Esophagus squamous epithelium (tissue), 5 donors: Measurements from ENCODE around the gene A4GALT. TPM values are rescaled to one million over a fixed set of nuclear protein-coding genes. Genes with fewer than 3 reads are reported as not detected.

Source experiments
- DNase-seq: peaks from one replicate; lab custom pipeline; 2025; lab: John Stamatoyannopoulos, UW
- H3K27ac ChIP-seq, 4 donors: fragments of 200-600 bp; sonication (generic); one replicate each; pipeline ENCODE4 v1.5.1; 2016 to 2019; ENCODE audit warnings: mild to moderate bottlenecking in 1 of 4
- H3K27me3 ChIP-seq, 4 donors: fragments of 200-600 bp; sonication (generic); 1 replicate in 3 of 4; 2 replicates in 1 of 4; pipeline versions ENCODE4 v1.5.1 to v1.6.0; 2017 to 2021; ENCODE audit warnings: antibody characterized with exemption in 1 of 4
- H3K36me3 ChIP-seq, 3 donors: fragments of 200-600 bp; sonication (generic); one replicate each; pipeline ENCODE4 v1.5.1; 2016 to 2019
- H3K4me1 ChIP-seq, 3 donors: fragments of 200-600 bp; sonication (generic); one replicate each; pipeline ENCODE4 v1.5.1; 2017 to 2019
- H3K4me3 ChIP-seq, 4 donors: fragments of 200-600 bp; sonication (generic); 1 replicate in 3 of 4; 2 replicates in 1 of 4; pipeline ENCODE4 v1.5.1; 2016 to 2019; ENCODE audit warnings: mild to moderate bottlenecking in 2 of 4, moderate library complexity in 1 of 4
- H3K9me3 ChIP-seq, 3 donors: fragments of 200-600 bp; sonication (generic); one replicate each; pipeline ENCODE4 v1.5.1; 2016 to 2019
- POLR2A ChIP-seq, 4 donors: fragments of 450-650 bp; IDR thresholded peaks; one replicate each; pipeline ENCODE4 v1.6.1; 2017; ENCODE audit warnings: antibody characterized with exemption in 4 of 4, mild to moderate bottlenecking in 4 of 4, moderate library complexity in 3 of 4
- WGBS, 2 donors: methylation state at CpG; one replicate each; pipeline ENCODE4 v1.1.5; 2018; 5-methylcytosine and 5-hydroxymethylcytosine counted together
- intact Hi-C: fragments of 100-400 bp; cut with DNase I; formaldehyde crosslinking; loops from one replicate; pipeline ENCODE4 v1.15.0; 2022
- total RNA-seq, 4 donors: library from RNA; depleted of rRNA; stranded (reverse); fragments of >200 nt; gene quantifications; one replicate each; pipeline ENCODE4 v1.1.0, GENCODE V29; 2016
- TF ChIP-seq, protein P1 (sequence below), 6 experiments: fragments of 450-650 bp in 4 of 6; fragments of 200-600 bp in 2 of 6; sonication (generic) in 2 of 6; IDR thresholded peaks; one replicate each; pipeline ENCODE4 v1.5.1; 2016 to 2019; ENCODE audit warnings: antibody characterized with exemption in 6 of 6, mild to moderate bottlenecking in 4 of 6, moderate library complexity in 4 of 6
- donor health status: DM: yes; HTN: yes; CAD: no.

A4GALT gene
- total RNA-seq, 4 donors from 2014 or later = 13.9 to 22.0 (median 17.6) TPM

DNA sequence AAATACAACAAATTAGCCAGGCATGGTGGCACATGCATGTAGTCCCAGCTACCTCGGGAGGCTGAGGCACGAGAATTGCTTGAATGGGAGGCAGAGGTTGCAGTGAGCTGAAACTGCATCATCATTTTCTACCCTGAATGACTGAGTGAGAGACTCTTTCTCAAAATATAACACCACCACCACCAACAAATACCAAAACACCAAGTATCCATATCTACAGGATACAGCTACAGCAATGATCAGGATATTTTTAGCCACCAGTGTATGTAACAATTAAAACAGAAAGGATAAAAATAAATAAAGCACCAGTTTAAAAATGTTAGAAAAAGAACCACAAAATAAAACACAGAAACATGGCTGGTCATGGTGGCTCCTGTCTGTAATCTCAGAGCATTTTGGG lies 13.2 kb downstream of the A4GALT start:
- Histone ChIP-seq H3K27me3 (no peaks in the 10 kb centered on the region), H3K27ac (no peak overlapping the region), H3K4me1 (peaks cover 0 to 33% (median 2%) of the 10 kb centered on the region in 3 donors), H3K9me3 (peaks cover 0 to 11% (median 0%) of the 10 kb centered on the region in 3 donors), H3K4me3 (no peak overlapping the region), H3K36me3 (no peaks in the 10 kb centered on the region)
- WGBS, 2 donors = 74 to 100% methylated on average over 2 of the region's 2 CpGs
- intact Hi-C loops = no loop called here
- TF ChIP-seq, protein P1, sequence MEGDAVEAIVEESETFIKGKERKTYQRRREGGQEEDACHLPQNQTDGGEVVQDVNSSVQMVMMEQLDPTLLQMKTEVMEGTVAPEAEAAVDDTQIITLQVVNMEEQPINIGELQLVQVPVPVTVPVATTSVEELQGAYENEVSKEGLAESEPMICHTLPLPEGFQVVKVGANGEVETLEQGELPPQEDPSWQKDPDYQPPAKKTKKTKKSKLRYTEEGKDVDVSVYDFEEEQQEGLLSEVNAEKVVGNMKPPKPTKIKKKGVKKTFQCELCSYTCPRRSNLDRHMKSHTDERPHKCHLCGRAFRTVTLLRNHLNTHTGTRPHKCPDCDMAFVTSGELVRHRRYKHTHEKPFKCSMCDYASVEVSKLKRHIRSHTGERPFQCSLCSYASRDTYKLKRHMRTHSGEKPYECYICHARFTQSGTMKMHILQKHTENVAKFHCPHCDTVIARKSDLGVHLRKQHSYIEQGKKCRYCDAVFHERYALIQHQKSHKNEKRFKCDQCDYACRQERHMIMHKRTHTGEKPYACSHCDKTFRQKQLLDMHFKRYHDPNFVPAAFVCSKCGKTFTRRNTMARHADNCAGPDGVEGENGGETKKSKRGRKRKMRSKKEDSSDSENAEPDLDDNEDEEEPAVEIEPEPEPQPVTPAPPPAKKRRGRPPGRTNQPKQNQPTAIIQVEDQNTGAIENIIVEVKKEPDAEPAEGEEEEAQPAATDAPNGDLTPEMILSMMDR (IDR thresholded peaks at IDR 0.05) = no peak
- TF ChIP-seq POLR2A (IDR thresholded peaks at IDR 0.05) = no peak
- no peak for DNase-seq

DNA sequence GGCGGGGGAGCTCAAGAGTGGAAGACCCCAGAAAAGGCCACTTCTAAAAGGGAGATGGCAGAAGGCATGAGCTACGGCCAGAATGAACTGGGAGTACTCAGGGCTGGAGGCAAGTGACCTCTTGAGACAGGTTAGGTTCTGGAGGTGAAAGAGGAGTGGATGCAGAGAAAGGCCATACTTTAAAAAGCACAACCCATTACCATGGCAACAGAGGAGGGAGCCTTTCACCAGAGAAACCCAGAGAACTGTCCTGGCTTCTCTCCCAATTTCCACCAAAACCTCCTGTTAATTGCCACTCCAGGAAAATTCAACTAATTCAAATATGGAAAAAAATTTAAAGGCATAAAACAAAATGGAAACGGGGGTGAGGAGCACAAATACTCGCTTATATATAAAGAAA lies 15.8 kb downstream of the A4GALT start:
- H3K4me3 ChIP-seq = no peak overlapping the region
- WGBS, 2 donors = 70 to 81% methylated on average over 3 to 4 of the region's 4 CpGs
- no peak for DNase-seq
- no peak for TF ChIP-seq POLR2A (IDR thresholded peaks at IDR 0.05)
- TF ChIP-seq, protein P1 (IDR thresholded peaks at IDR 0.05) = no peak
- H3K9me3 ChIP-seq = peaks cover 0 to 5% (median 0%) of the 10 kb centered on the region in 3 donors
- H3K36me3 ChIP-seq = no peaks in the 10 kb centered on the region
- no peaks in the 10 kb centered on the region for H3K27me3 ChIP-seq
- intact Hi-C loops = no loop called here
- H3K27ac ChIP-seq = peak overlapping the region in 1 of 4 donors; percentile 5
- peaks cover under 1 to 38% (median 6%) of the 10 kb centered on the region in 3 donors for H3K4me1 ChIP-seq

DNA sequence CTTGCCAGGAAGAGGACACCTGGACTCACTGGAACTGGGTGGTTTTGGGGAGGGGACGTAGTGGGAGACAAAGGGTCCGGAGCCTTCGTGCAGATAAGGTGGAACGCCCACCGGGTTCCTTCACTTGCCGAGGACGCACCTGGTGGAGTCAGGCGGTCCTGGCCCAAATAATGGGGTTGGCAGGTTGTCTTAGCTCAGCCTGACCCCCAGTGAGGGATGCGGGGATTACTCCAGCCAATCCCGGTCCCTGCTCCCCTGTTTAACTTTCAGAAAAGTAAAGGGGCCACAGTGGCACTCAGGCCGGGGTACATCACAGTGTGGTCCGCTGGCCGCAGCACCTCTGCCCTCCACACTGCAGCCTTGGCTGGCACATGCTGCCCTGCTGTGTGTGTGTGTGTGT lies 18.0 kb downstream of the A4GALT start:
- 95% methylated on average over 5 of the region's 13 CpGs; no CpG with 5 or more reads in 1 of the 2 donors for WGBS, 2 donors
- H3K36me3 ChIP-seq = no peaks in the 10 kb centered on the region
- DNase-seq = no peak
- peaks cover 11 to 60% (median 29%) of the 10 kb centered on the region in 3 donors for H3K4me1 ChIP-seq
- no peak overlapping the region for H3K27ac ChIP-seq
- TF ChIP-seq POLR2A (IDR thresholded peaks at IDR 0.05) = no peak
- TF ChIP-seq, protein P1 (IDR thresholded peaks at IDR 0.05) = no peak
- H3K27me3 ChIP-seq = no peaks in the 10 kb centered on the region
- no peak overlapping the region for H3K4me3 ChIP-seq
- intact Hi-C loops = no loop called here
- H3K9me3 ChIP-seq = no peaks in the 10 kb centered on the region

DNA sequence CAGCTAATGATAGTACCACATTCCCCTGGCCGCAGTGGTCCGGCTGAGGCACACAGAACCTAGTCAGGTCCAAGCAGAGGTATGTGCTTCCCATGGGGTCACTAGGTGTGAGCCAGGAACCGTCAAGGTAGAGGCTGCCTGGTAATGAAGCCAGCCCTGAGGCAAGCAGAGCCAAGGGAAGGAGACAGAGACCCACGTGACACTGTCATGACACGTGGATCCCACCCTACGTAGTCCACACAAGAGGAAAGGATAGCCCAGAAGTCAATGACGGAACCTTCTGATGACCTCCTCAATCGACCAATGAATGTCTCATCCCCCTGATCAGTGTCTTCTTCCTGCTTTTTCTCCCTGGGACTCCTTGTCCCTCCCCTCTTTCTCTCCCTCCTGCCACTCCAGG lies 19.0 kb downstream of the A4GALT start:
- Histone ChIP-seq H3K36me3 (no peaks in the 10 kb centered on the region), H3K4me1 (peaks cover 18 to 69% (median 35%) of the 10 kb centered on the region in 3 donors), H3K27me3 (no peaks in the 10 kb centered on the region), H3K4me3 (no peak overlapping the region), H3K9me3 (no peaks in the 10 kb centered on the region), H3K27ac (peak overlapping the region in 2 of 4 donors; percentile 13 to 88)
- intact Hi-C loops = no loop called here
- no peak for TF ChIP-seq POLR2A (IDR thresholded peaks at IDR 0.05)
- TF ChIP-seq, protein P1 (IDR thresholded peaks at IDR 0.05) = no peak
- no peak for DNase-seq
- 73 to 85% methylated on average over 4 to 5 of the region's 8 CpGs for WGBS, 2 donors

DNA sequence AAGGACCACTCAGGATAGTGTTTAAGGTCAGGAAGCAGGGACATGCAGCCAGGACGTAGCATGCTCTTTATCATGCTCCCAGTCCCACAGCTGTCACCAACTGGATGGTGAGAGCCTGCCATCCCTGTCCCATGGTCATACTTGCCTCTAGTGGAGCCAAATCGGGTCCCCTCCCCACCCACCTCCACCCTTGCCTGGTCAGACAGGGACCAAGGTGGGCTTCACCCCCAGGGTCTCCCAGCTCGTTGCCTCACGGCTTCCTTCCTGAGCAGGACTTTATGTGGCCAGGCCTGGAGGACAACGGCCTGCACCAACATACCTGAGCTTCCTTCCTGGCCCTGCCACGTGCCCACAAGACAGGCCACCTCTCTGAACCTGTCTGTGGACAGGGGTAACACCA lies 19.8 kb downstream of the A4GALT start:
- TF ChIP-seq, protein P1 (IDR thresholded peaks at IDR 0.05) = no peak
- no peak for TF ChIP-seq POLR2A (IDR thresholded peaks at IDR 0.05)
- Histone ChIP-seq H3K36me3 (no peaks in the 10 kb centered on the region), H3K27ac (peak overlapping the region in 2 of 4 donors; percentile 13 to 88), H3K4me1 (peaks cover 18 to 74% (median 38%) of the 10 kb centered on the region in 3 donors), H3K4me3 (no peak overlapping the region), H3K9me3 (no peaks in the 10 kb centered on the region), H3K27me3 (no peaks in the 10 kb centered on the region)
- 71 to 80% methylated on average over 1 to 3 of the region's 6 CpGs for WGBS, 2 donors
- intact Hi-C loops = no loop called here
- no peak for DNase-seq
